Measurements from ENCODE around the gene LPP. TPM values are rescaled to one million over a fixed set of nuclear protein-coding genes. Genes with fewer than 3 reads are reported as not detected.

Gene LPP
- polyA plus RNA-seq, 1 experiment, result 60.0 TPM

DNA sequence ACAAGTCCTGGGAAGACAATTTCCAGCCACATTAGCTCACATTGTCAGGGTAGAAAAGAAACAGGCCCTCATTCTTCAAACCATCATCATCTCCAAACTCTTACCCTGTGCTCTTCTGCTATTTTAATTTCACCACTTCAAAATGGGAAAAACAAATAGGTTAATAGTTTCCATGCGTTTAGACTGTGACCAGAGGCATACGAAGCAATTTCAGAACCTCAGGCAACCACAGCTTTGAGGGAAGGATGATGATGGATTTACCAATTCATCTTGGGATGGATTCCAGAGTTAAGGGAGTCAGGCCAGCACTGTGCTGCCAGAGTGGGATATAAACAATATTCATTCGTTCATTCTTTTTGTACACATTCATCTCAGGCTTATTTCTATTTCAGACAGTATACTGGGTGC, 710.0 kb downstream of the LPP start:
- CTCF ChIA-PET, result no interaction called here
- POLR2A ChIA-PET, result no interaction called here
- Histone ChIP-seq H3K4me3 (ENCODE audit: low read depth, low read length) (no peak overlapping the region), H3K36me3 (ENCODE audit: control insufficient read depth, insufficient read depth, low read length) (no peaks in the 10 kb centered on the region), H3K27me3 (ENCODE audit: control insufficient read depth, insufficient read depth, low read length) (no peaks in the 10 kb centered on the region)
- DNase-seq (ENCODE audit: low read depth), result peak; percentile 53
- TF ChIP-seq, protein P1, sequence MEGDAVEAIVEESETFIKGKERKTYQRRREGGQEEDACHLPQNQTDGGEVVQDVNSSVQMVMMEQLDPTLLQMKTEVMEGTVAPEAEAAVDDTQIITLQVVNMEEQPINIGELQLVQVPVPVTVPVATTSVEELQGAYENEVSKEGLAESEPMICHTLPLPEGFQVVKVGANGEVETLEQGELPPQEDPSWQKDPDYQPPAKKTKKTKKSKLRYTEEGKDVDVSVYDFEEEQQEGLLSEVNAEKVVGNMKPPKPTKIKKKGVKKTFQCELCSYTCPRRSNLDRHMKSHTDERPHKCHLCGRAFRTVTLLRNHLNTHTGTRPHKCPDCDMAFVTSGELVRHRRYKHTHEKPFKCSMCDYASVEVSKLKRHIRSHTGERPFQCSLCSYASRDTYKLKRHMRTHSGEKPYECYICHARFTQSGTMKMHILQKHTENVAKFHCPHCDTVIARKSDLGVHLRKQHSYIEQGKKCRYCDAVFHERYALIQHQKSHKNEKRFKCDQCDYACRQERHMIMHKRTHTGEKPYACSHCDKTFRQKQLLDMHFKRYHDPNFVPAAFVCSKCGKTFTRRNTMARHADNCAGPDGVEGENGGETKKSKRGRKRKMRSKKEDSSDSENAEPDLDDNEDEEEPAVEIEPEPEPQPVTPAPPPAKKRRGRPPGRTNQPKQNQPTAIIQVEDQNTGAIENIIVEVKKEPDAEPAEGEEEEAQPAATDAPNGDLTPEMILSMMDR (IDR thresholded peaks at IDR 0.05; ENCODE audit: insufficient read depth, low read depth, low read length), result no peak

GRCh38 chr3:188867691-188868265, 713.8 kb downstream of the LPP start:
- TF ChIP-seq, protein P1 (IDR thresholded peaks at IDR 0.05; ENCODE audit: insufficient read depth, low read depth, low read length), result no peak
- ChIA-PET POLR2A (no interaction called here), CTCF (interaction anchor here (0.7 kb wide), 1 partner anchor 20 kb away, joined by 3 read pairs; no protein-coding TSS in a partner anchor)

DNA sequence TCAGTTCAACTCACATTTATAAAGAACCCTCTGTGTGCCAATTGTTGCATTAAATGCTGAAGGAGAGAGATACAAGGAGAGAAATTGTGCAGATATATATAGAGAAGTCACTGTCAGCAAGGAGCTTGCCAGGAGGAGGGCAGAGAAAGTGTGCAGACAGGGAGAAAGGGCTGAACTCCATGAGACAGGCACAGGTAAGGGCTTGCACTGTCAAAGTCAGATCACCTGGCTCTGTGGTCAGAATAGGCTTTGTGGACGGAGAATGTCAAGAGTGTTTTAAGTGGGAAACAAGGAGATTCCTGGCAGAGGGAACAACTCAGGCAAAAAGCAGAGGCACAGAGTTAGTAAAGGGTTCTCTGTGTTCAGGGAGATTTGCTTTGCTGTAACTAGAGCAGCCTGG, 714.8 kb downstream of the LPP start:
- DNase-seq (ENCODE audit: low read depth), result no peak
- ChIA-PET POLR2A (no interaction called here), CTCF (no interaction called here)
- H3K27me3 ChIP-seq (ENCODE audit: control insufficient read depth, insufficient read depth, low read length), result no peaks in the 10 kb centered on the region
- 0 out of 2 replicates have a peak, but pooled peaks cover 1% of the 10 kb centered on the region for H3K36me3 ChIP-seq (ENCODE audit: control insufficient read depth, insufficient read depth, low read length)
- H3K4me3 ChIP-seq (ENCODE audit: low read depth, low read length), result no peak overlapping the region
- TF ChIP-seq, protein P1 (IDR thresholded peaks at IDR 0.05; ENCODE audit: insufficient read depth, low read depth, low read length), result no peak

More at GRCh38 chr3:188867691-188868265, 713.8 kb downstream of the LPP start:
- Histone ChIP-seq H3K4me3 (ENCODE audit: low read depth, low read length) (no peak overlapping the region), H3K36me3 (ENCODE audit: control insufficient read depth, insufficient read depth, low read length) (no peaks in the 10 kb centered on the region), H3K27me3 (ENCODE audit: control insufficient read depth, insufficient read depth, low read length) (no peaks in the 10 kb centered on the region)
- DNase-seq (ENCODE audit: low read depth), result no peak

DNA sequence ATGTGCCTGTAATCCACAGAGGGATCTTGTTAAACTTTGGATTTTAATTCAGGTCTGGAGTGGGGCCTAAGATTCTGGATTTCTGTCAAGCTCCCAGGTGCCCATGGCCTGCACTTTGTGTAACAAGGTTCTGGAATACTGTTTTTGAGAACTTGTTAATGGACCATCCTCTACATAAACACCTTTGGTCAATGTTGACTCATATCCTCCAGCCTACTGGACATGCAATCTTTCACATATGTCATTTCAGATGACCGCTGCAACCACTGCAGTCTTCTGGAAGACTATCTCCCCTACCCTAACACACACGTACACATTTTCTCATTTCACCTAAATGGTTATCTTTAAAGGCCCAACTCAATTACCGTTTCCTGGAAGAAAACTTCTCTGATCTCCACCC, 715.7 kb downstream of the LPP start:
- H3K4me3 ChIP-seq (ENCODE audit: low read depth, low read length), result no peak overlapping the region
- CTCF ChIA-PET, result no interaction called here
- POLR2A ChIA-PET, result no interaction called here
- no peaks in the 10 kb centered on the region for H3K27me3 ChIP-seq (ENCODE audit: control insufficient read depth, insufficient read depth, low read length)
- peaks cover 5% of the 10 kb centered on the region; the same call in 1 of the 2 replicates for H3K36me3 ChIP-seq (ENCODE audit: control insufficient read depth, insufficient read depth, low read length)
- TF ChIP-seq, protein P1 (IDR thresholded peaks at IDR 0.05; ENCODE audit: insufficient read depth, low read depth, low read length), result no peak
- no peak for DNase-seq (ENCODE audit: low read depth)

GRCh38 chr3:188870431-188870830, 716.5 kb downstream of the LPP start:
- Histone ChIP-seq H3K4me3 (ENCODE audit: low read depth, low read length) (no peak overlapping the region), H3K36me3 (ENCODE audit: control insufficient read depth, insufficient read depth, low read length) (peaks cover 5% of the 10 kb centered on the region; the same call in 1 of the 2 replicates), H3K27me3 (ENCODE audit: control insufficient read depth, insufficient read depth, low read length) (no peaks in the 10 kb centered on the region)
- ChIA-PET CTCF (no interaction called here), POLR2A (no interaction called here)
- no peak for DNase-seq (ENCODE audit: low read depth)
- TF ChIP-seq, protein P1 (IDR thresholded peaks at IDR 0.05; ENCODE audit: insufficient read depth, low read depth, low read length), result no peak
